Immature natural killer cell (primary cell): ENCODE results near the gene GIT2. TPM values are rescaled to one million over a fixed set of nuclear protein-coding genes. Genes with fewer than 3 reads are reported as not detected.

Source experiments
- DNase-seq, 3 donors: peaks; one replicate each; pipeline ENCODE4 v3.0.0; 2022; ENCODE audit warnings: mixed read lengths in 1 of 3
- H3K27ac Mint-ChIP-seq, 6 donors: one replicate each; pipeline ENCODE4 v1.8.0; 2020; ENCODE audit warnings: mixed read lengths in 6 of 6, mild to moderate bottlenecking in 5 of 6, inconsistent platforms in 4 of 6, moderate library complexity in 3 of 6
- H3K27me3 Mint-ChIP-seq, 3 donors: one replicate each; pipeline ENCODE4 v1.8.0; 2020 to 2021; ENCODE audit warnings: low read depth in 3 of 3, mild to moderate bottlenecking in 3 of 3, mixed read lengths in 3 of 3, moderate library complexity in 3 of 3, inconsistent platforms in 1 of 3
- H3K36me3 Mint-ChIP-seq, 3 donors: one replicate each; pipeline ENCODE4 v1.8.0; 2020; ENCODE audit warnings: mixed read lengths in 3 of 3, inconsistent platforms in 2 of 3, mild to moderate bottlenecking in 2 of 3
- H3K4me1 Mint-ChIP-seq, 2 donors: one replicate each; pipeline ENCODE4 v1.8.0; 2020; ENCODE audit warnings: inconsistent platforms in 2 of 2, mild to moderate bottlenecking in 2 of 2, mixed read lengths in 2 of 2, moderate library complexity in 1 of 2
- H3K4me3 Mint-ChIP-seq, 5 donors: one replicate each; pipeline ENCODE4 v1.8.0; 2020; ENCODE audit warnings: mild to moderate bottlenecking in 5 of 5, mixed read lengths in 5 of 5, inconsistent platforms in 3 of 5, moderate library complexity in 3 of 5
- H3K9me3 Mint-ChIP-seq, 6 donors: one replicate each; pipeline ENCODE4 v1.8.0; 2020; ENCODE audit warnings: mild to moderate bottlenecking in 6 of 6, mixed read lengths in 6 of 6, inconsistent platforms in 4 of 6, moderate library complexity in 3 of 6
- polyA plus RNA-seq, 3 donors: library from polyadenylated mRNA; unstranded; fragments of 300-500 nt; fragmentation: Illumina TruSeq; gene quantifications; one replicate each; pipeline ENCODE4 v1.2.3, GENCODE V29; 2021

Gene GIT2
- polyA plus RNA-seq, 3 donors from 2014 or later: 54.6 to 100.0 (median 68.7) TPM

GRCh38 chr12:109961612-109962011, 34.6 kb downstream of the GIT2 start:
- Mint-ChIP-seq H3K4me3 (no peak overlapping the region), H3K9me3 (no peaks in the 10 kb centered on the region), H3K27ac (peak overlapping the region in 1 of 6 donors; percentile 35), H3K27me3 (no peaks in the 10 kb centered on the region), H3K36me3 (peaks cover 16 to 51% (median 31%) of the 10 kb centered on the region in 3 donors), H3K4me1 (peaks cover 7 to 8% of the 10 kb centered on the region in 2 donors)
- no peak for DNase-seq

- peaks cover 19 to 48% (median 31%) of the 10 kb centered on the region in 3 donors for H3K36me3 Mint-ChIP-seq
- H3K9me3 Mint-ChIP-seq: no peaks in the 10 kb centered on the region
- H3K27ac Mint-ChIP-seq: peak overlapping the region in 2 of 6 donors; percentile 64 to 65
Measured at GRCh38 chr12:109961201-109961600, 35.0 kb downstream of the GIT2 start.

GRCh38 chr12:109959411-109960093, 36.6 kb downstream of the GIT2 start:
- H3K36me3 Mint-ChIP-seq: peaks cover 24 to 37% (median 29%) of the 10 kb centered on the region in 3 donors
- H3K9me3 Mint-ChIP-seq: no peaks in the 10 kb centered on the region
- H3K4me3 Mint-ChIP-seq: no peak overlapping the region
- no peak for DNase-seq
- H3K27me3 Mint-ChIP-seq: no peaks in the 10 kb centered on the region
- peaks cover 4 to 7% of the 10 kb centered on the region in 2 donors for H3K4me1 Mint-ChIP-seq
- no peak overlapping the region for H3K27ac Mint-ChIP-seq

More at GRCh38 chr12:109961201-109961600, 35.0 kb downstream of the GIT2 start:
- no peaks in the 10 kb centered on the region for H3K27me3 Mint-ChIP-seq
- peaks cover 7 to 8% of the 10 kb centered on the region in 2 donors for H3K4me1 Mint-ChIP-seq
- no peak for DNase-seq
- no peak overlapping the region for H3K4me3 Mint-ChIP-seq

GRCh38 chr12:109958374-109958773, 37.8 kb downstream of the GIT2 start:
- Mint-ChIP-seq H3K9me3 (no peaks in the 10 kb centered on the region), H3K27ac (no peak overlapping the region)

DNA sequence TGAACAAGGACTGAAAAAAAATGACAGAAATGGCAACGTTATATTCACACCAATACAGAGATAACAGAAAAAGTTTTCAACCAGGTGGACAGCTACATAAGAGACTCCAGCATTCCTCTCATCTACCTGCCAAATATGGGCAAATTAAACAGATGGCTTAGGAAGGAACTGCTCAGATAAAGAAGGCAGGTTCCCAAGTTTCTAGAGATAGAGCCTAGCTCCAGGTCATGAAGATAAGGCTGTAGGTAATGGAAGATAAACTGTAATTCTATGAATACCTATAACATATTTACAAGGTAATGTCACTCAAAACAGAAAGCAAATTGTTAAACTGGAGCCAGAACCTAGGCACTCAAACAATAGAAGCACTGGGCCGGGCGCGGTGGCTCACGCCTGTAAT, 42.5 kb downstream of the GIT2 start:
- Mint-ChIP-seq H3K9me3 (no peaks in the 10 kb centered on the region), H3K27me3 (no peaks in the 10 kb centered on the region), H3K4me3 (no peak overlapping the region), H3K4me1 (no peaks in the 10 kb centered on the region), H3K36me3 (peaks cover 32 to 50% (median 34%) of the 10 kb centered on the region in 3 donors), H3K27ac (peak overlapping the region in 1 of 6 donors; percentile 53)
- no peak for DNase-seq

More at GRCh38 chr12:109958374-109958773, 37.8 kb downstream of the GIT2 start:
- DNase-seq: no peak
- H3K36me3 Mint-ChIP-seq: peaks cover 22 to 37% (median 25%) of the 10 kb centered on the region in 3 donors
- H3K4me3 Mint-ChIP-seq: no peak overlapping the region
- H3K27me3 Mint-ChIP-seq: no peaks in the 10 kb centered on the region
- peaks cover 0 to 2% of the 10 kb centered on the region in 2 donors for H3K4me1 Mint-ChIP-seq

GRCh38 chr12:109952873-109953272, 43.3 kb downstream of the GIT2 start:
- Mint-ChIP-seq H3K27me3 (no peaks in the 10 kb centered on the region), H3K36me3 (peaks cover 28 to 51% (median 35%) of the 10 kb centered on the region in 3 donors), H3K4me1 (peaks cover 0 to 7% of the 10 kb centered on the region in 2 donors), H3K27ac (peak overlapping the region in 1 of 6 donors; percentile 53), H3K9me3 (no peaks in the 10 kb centered on the region), H3K4me3 (no peak overlapping the region)
- no peak for DNase-seq

GRCh38 chr12:109952160-109952858, 43.9 kb downstream of the GIT2 start:
- peak overlapping the region in 5 of 6 donors; percentile 0 to 83 (median 65) for H3K27ac Mint-ChIP-seq
- H3K36me3 Mint-ChIP-seq: peaks cover 33 to 56% (median 39%) of the 10 kb centered on the region in 3 donors
- H3K4me3 Mint-ChIP-seq: no peak overlapping the region
- peaks cover 5 to 12% of the 10 kb centered on the region in 2 donors for H3K4me1 Mint-ChIP-seq
- no peak for DNase-seq
- no peaks in the 10 kb centered on the region for H3K27me3 Mint-ChIP-seq
- no peaks in the 10 kb centered on the region for H3K9me3 Mint-ChIP-seq

- H3K4me1 Mint-ChIP-seq: peaks cover 11 to 18% of the 10 kb centered on the region in 2 donors
- H3K27me3 Mint-ChIP-seq: no peaks in the 10 kb centered on the region
- DNase-seq: no peak
- peaks cover 37 to 58% (median 45%) of the 10 kb centered on the region in 3 donors for H3K36me3 Mint-ChIP-seq
- H3K27ac Mint-ChIP-seq: peak overlapping the region in 3 of 6 donors; percentile 5 to 62 (median 41)
- H3K4me3 Mint-ChIP-seq: no peak overlapping the region
- no peaks in the 10 kb centered on the region for H3K9me3 Mint-ChIP-seq
Measured at GRCh38 chr12:109951751-109952150, 44.4 kb downstream of the GIT2 start.

DNA sequence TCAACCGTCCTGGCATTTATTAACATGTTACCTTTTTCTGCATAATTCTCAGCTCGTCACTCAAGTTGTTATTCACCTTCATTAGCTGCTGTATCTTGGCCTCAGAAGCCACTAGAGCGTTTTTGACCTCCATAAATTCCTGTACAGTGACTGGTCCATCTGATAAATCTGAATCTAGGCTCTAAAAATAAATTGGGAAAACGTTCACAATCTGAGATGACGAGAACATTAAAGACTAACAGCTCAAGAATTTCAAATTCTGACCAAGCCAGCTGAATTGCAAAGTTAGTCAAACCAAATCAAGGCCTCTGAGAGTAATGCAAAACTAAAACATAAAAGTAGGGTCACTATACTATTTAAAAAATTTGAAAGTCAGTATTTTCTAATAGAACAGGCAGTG, 45.0 kb downstream of the GIT2 start:
- no peaks in the 10 kb centered on the region for H3K9me3 Mint-ChIP-seq
- H3K4me1 Mint-ChIP-seq: peaks cover 15 to 24% of the 10 kb centered on the region in 2 donors
- H3K36me3 Mint-ChIP-seq: peaks cover 33 to 63% (median 45%) of the 10 kb centered on the region in 3 donors
- DNase-seq: no peak
- no peak overlapping the region for H3K27ac Mint-ChIP-seq
- no peak overlapping the region for H3K4me3 Mint-ChIP-seq
- H3K27me3 Mint-ChIP-seq: no peaks in the 10 kb centered on the region

GRCh38 chr12:109950625-109951024, 45.5 kb downstream of the GIT2 start:
- no peak overlapping the region for H3K4me3 Mint-ChIP-seq
- no peaks in the 10 kb centered on the region for H3K9me3 Mint-ChIP-seq
- DNase-seq: no peak
- H3K36me3 Mint-ChIP-seq: peaks cover 33 to 63% (median 44%) of the 10 kb centered on the region in 3 donors
- no peak overlapping the region for H3K27ac Mint-ChIP-seq
- H3K4me1 Mint-ChIP-seq: peaks cover 15 to 24% of the 10 kb centered on the region in 2 donors
- H3K27me3 Mint-ChIP-seq: no peaks in the 10 kb centered on the region

DNA sequence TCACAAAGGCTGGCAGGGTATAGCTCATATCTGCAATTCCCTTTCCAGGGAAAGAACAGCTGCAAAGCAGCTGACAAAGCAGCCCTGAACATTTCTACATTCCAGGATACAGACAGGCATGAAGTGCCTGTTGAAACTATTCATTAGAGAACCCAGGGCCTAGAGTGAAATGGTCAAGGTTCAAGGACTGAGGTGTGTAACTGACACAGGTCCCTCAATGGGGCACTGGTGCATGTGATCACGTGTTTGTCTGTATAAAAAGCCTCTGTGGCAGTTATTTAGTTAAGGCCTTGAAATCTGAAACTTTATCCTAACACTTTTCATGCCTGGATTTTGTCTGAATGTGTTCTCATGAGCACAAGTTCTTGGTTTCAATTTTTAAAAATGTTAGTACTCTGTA, 47.1 kb downstream of the GIT2 start:
- Mint-ChIP-seq H3K4me3 (no peak overlapping the region), H3K36me3 (peaks cover 29 to 70% (median 44%) of the 10 kb centered on the region in 3 donors), H3K27me3 (peaks cover 0 to 3% (median 0%) of the 10 kb centered on the region in 3 donors), H3K9me3 (no peaks in the 10 kb centered on the region), H3K4me1 (peaks cover 26 to 37% of the 10 kb centered on the region in 2 donors), H3K27ac (peak overlapping the region in 3 of 6 donors; percentile 6 to 74 (median 49))
- no peak for DNase-seq

DNA sequence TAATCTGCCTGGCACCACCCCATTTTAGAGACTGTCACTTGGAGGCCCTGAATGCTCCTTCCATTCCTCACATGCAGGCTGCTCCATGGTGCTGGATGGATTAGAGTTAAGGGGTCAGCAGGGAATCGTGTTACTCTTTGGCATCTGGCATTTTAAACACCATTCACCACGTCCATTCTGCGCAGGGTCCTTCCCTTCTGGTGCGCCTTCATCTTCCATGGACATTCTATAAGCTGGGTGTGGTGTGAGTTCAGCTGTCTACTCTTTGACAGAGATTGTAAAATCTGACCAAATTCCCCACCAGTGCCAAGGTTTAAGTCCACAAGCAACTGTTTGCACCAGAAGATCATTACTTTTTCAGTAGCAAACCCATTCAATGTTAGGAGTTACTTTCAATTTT, 47.8 kb downstream of the GIT2 start:
- H3K4me3 Mint-ChIP-seq: no peak overlapping the region
- H3K27me3 Mint-ChIP-seq: peaks cover 0 to 3% (median 0%) of the 10 kb centered on the region in 3 donors
- peaks cover 26 to 37% of the 10 kb centered on the region in 2 donors for H3K4me1 Mint-ChIP-seq
- no peak for DNase-seq
- peaks cover 29 to 66% (median 44%) of the 10 kb centered on the region in 3 donors for H3K36me3 Mint-ChIP-seq
- peak overlapping the region in 5 of 6 donors; percentile 56 to 74 (median 59) for H3K27ac Mint-ChIP-seq
- no peaks in the 10 kb centered on the region for H3K9me3 Mint-ChIP-seq

- Mint-ChIP-seq H3K9me3 (no peaks in the 10 kb centered on the region), H3K36me3 (peaks cover 23 to 61% (median 37%) of the 10 kb centered on the region in 3 donors), H3K4me1 (peaks cover 26 to 37% of the 10 kb centered on the region in 2 donors), H3K4me3 (no peak overlapping the region), H3K27me3 (peaks cover 0 to 3% (median 0%) of the 10 kb centered on the region in 3 donors), H3K27ac (peak overlapping the region; percentile 42 to 83 (median 74))
- DNase-seq: no peak
Measured at GRCh38 chr12:109947521-109947920, 48.6 kb downstream of the GIT2 start.

- peaks cover 17 to 57% (median 32%) of the 10 kb centered on the region in 3 donors for H3K36me3 Mint-ChIP-seq
- peaks cover 0 to 3% (median 0%) of the 10 kb centered on the region in 3 donors for H3K27me3 Mint-ChIP-seq
- H3K4me3 Mint-ChIP-seq: no peak overlapping the region
- H3K9me3 Mint-ChIP-seq: no peaks in the 10 kb centered on the region
- peaks cover 26 to 37% of the 10 kb centered on the region in 2 donors for H3K4me1 Mint-ChIP-seq
- H3K27ac Mint-ChIP-seq: peak overlapping the region; percentile 13 to 83 (median 74)
- DNase-seq: no peak
Measured at GRCh38 chr12:109946913-109947312, 49.3 kb downstream of the GIT2 start.
